MM.1S (cell line): ENCODE measurements around the gene TPD52L1.

Experiments used
- DNase-seq: peaks from one replicate; pipeline ENCODE4 v3.0.0-alpha.2; 2015
- H2AFZ ChIP-seq: fragments of 300-600 bp; sonication (generic); 2 replicates; pipeline ENCODE4 v1.6.0; 2016; ENCODE audit warnings: antibody characterized with exemption, low read length
- H3F3A ChIP-seq: fragments of 300-600 bp; sonication (generic); 2 replicates; pipeline ENCODE4 v1.6.1; 2016; ENCODE audit warnings: mild to moderate bottlenecking, antibody characterized with exemption, low read length, moderate library complexity, mixed read lengths; ENCODE audit not compliant: insufficient read depth
- H3K27ac ChIP-seq: fragments of 300-600 bp; sonication (generic); 2 replicates; pipeline ENCODE4 v1.5.1; 2016; ENCODE audit warnings: mild to moderate bottlenecking, low read length
- H3K27me3 ChIP-seq: fragments of 300-600 bp; sonication (generic); replicated peaks from 2 replicates; pipeline ENCODE4 v1.6.0; 2016; ENCODE audit warnings: low read length; ENCODE audit not compliant: insufficient read depth
- H3K36me3 ChIP-seq: fragments of 300-600 bp; sonication (generic); replicated peaks from 2 replicates; pipeline ENCODE4 v1.6.1; 2016; ENCODE audit warnings: mild to moderate bottlenecking, low read length, mixed read lengths; ENCODE audit not compliant: insufficient read depth
- H3K4me1 ChIP-seq: fragments of 300-600 bp; sonication (generic); 2 replicates; pipeline ENCODE4 v1.6.1; 2016; ENCODE audit warnings: low read length, mixed read lengths
- H3K4me2 ChIP-seq: fragments of 300-600 bp; sonication (generic); 2 replicates; pipeline ENCODE4 v1.6.0; 2016; ENCODE audit warnings: low read depth, low read length
- H3K4me3 ChIP-seq: fragments of 300-600 bp; sonication (generic); 2 replicates; pipeline ENCODE4 v1.5.1; 2016; ENCODE audit warnings: low read length, mixed read lengths
- H3K79me2 ChIP-seq: fragments of 300-600 bp; sonication (generic); 2 replicates; pipeline ENCODE4 v1.6.1; 2016; ENCODE audit warnings: mixed run types, low read length, mixed read lengths
- H3K9ac ChIP-seq: fragments of 300-600 bp; sonication (generic); 2 replicates; pipeline ENCODE4 v1.6.1; 2016; ENCODE audit warnings: low read length, mixed read lengths
- H3K9me2 ChIP-seq: fragments of 300-600 bp; sonication (generic); replicated peaks from 2 replicates; pipeline ENCODE4 v1.6.1; 2016; ENCODE audit warnings: mild to moderate bottlenecking, low read length, mixed read lengths; ENCODE audit not compliant: insufficient read depth
- H3K9me3 ChIP-seq: fragments of 300-600 bp; sonication (generic); replicated peaks from 2 replicates; pipeline ENCODE4 v1.6.1; 2016; ENCODE audit warnings: mild to moderate bottlenecking, low read length, mixed read lengths; ENCODE audit not compliant: insufficient read depth
- H4K20me1 ChIP-seq: fragments of 300-600 bp; sonication (generic); 2 replicates; pipeline ENCODE4 v1.6.1; 2016; ENCODE audit warnings: mild to moderate bottlenecking, low read length, moderate library complexity, mixed read lengths; ENCODE audit not compliant: insufficient read depth
- EZH2 ChIP-seq: fragments of 300-600 bp; sonication (generic); optimal IDR thresholded peaks from 2 replicates; pipeline ENCODE3; 2017; ENCODE audit warnings: low read depth, mild to moderate bottlenecking, antibody characterized with exemption, low read length, mixed read lengths
- EZH2phosphoT487 ChIP-seq: fragments of 300-600 bp; sonication (generic); IDR thresholded peaks from 2 replicates; pipeline ENCODE4 v1.6.1; 2018; ENCODE audit warnings: antibody characterized with exemption, low read length
- TF ChIP-seq, protein P1 (sequence below): fragments of 300-600 bp; sonication (generic); IDR thresholded peaks from 2 replicates; pipeline ENCODE4 v1.5.1; 2016; ENCODE audit warnings: antibody characterized with exemption, low read length, mixed read lengths

Gene TPD52L1

DNA sequence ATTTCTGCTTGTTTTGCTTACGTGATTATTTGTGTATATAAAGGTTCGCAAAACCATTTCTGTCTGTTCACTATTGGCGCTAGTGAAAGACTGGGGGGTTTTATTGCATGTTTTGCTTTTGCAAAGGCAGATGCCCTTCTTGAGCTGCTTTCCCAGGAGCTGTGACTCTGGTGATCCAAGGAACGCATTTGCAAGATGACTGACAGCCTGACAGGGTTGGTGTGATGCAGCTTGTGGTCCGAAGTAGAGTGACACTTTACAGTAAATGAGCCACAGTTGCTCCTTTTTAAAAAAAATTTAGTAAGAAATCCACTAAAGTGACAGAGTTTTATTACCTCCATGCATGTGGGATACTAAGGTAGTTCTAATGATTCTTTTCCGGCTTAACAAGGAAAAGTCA, 73.7 kb downstream of the TPD52L1 start:
- Histone ChIP-seq H3K79me2 (no peaks in the 10 kb centered on the region), H3K9me3 (no peaks in the 10 kb centered on the region), H3K36me3 (no peaks in the 10 kb centered on the region), H3K4me2 (no peak overlapping the region), H3K27me3 (no peaks in the 10 kb centered on the region), H3K4me1 (no peaks in the 10 kb centered on the region), H3K9ac (no peak overlapping the region), H3K9me2 (no peaks in the 10 kb centered on the region), H3F3A (no peaks in the 10 kb centered on the region), H2AFZ (no peak overlapping the region), H4K20me1 (no peaks in the 10 kb centered on the region), H3K27ac (no peak overlapping the region), H3K4me3 (no peak overlapping the region)
- TF ChIP-seq EZH2phosphoT487 (no peak), EZH2 (no peak)
- TF ChIP-seq, protein P1, sequence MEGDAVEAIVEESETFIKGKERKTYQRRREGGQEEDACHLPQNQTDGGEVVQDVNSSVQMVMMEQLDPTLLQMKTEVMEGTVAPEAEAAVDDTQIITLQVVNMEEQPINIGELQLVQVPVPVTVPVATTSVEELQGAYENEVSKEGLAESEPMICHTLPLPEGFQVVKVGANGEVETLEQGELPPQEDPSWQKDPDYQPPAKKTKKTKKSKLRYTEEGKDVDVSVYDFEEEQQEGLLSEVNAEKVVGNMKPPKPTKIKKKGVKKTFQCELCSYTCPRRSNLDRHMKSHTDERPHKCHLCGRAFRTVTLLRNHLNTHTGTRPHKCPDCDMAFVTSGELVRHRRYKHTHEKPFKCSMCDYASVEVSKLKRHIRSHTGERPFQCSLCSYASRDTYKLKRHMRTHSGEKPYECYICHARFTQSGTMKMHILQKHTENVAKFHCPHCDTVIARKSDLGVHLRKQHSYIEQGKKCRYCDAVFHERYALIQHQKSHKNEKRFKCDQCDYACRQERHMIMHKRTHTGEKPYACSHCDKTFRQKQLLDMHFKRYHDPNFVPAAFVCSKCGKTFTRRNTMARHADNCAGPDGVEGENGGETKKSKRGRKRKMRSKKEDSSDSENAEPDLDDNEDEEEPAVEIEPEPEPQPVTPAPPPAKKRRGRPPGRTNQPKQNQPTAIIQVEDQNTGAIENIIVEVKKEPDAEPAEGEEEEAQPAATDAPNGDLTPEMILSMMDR = no peak
- no peak for DNase-seq

DNA sequence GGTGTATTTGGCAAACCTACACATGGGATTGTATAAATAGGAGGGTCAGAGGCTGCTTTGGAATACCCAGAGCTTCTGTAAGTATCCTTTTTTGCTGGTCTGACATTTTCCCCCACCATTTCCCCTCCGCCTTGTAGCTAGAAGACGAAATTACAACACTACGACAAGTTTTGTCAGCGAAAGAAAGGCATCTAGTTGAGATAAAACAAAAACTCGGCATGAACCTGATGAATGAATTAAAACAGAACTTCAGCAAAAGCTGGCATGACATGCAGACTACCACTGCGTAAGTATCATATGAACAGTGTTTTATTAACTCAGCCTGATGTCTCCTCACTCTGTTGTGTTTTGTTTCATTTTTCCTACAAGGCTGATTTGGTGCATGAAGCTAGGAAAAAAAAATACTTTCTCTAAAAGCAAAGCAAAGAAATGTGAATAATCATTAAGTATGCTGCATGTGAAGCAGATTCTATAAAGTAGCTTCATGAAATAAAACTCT, 75.5 kb downstream of the TPD52L1 start:
- Histone ChIP-seq H3K27me3 (no peaks in the 10 kb centered on the region), H3K9me3 (no peaks in the 10 kb centered on the region), H3K27ac (no peak overlapping the region), H3K36me3 (no peaks in the 10 kb centered on the region), H3K4me2 (no peak overlapping the region), H3K4me1 (no peaks in the 10 kb centered on the region), H3K79me2 (no peaks in the 10 kb centered on the region), H3K9me2 (no peaks in the 10 kb centered on the region), H4K20me1 (no peaks in the 10 kb centered on the region), H3K4me3 (no peak overlapping the region), H3F3A (no peaks in the 10 kb centered on the region), H3K9ac (no peak overlapping the region), H2AFZ (no peak overlapping the region)
- no peak for DNase-seq
- no peak for TF ChIP-seq EZH2phosphoT487
- TF ChIP-seq, protein P1 = no peak
- TF ChIP-seq EZH2 = no peak

DNA sequence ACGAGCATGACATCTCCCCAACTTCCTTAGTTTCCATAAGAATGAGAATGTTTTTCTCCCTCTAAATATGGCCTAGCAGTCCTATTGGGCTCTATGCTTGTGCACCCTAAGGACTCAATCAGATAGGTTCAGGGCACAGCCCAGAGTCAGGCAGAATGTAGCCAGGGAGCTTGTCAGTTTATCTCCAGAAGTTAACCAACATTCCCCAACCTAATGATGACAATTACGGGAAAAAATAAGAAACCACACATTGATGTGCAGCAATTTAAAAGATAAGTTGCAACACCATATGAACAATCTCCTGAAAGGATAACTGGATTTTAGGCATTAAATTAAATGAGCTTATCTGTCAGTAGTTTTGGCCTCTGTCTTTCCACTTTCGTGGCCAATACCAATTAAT, 77.1 kb downstream of the TPD52L1 start:
- Histone ChIP-seq H3K9me3 (no peaks in the 10 kb centered on the region), H3K27ac (no peak overlapping the region), H3K4me1 (no peaks in the 10 kb centered on the region), H4K20me1 (no peaks in the 10 kb centered on the region), H3K9ac (no peak overlapping the region), H3K4me3 (no peak overlapping the region), H3K79me2 (no peaks in the 10 kb centered on the region), H2AFZ (no peak overlapping the region), H3K27me3 (no peaks in the 10 kb centered on the region), H3K4me2 (no peak overlapping the region), H3F3A (no peaks in the 10 kb centered on the region), H3K36me3 (no peaks in the 10 kb centered on the region), H3K9me2 (no peaks in the 10 kb centered on the region)
- DNase-seq = no peak
- no peak for TF ChIP-seq EZH2phosphoT487
- TF ChIP-seq, protein P1 = no peak
- TF ChIP-seq EZH2 = no peak
